ENCODE measurements around the gene SUGCT.

SUGCT gene

DNA sequence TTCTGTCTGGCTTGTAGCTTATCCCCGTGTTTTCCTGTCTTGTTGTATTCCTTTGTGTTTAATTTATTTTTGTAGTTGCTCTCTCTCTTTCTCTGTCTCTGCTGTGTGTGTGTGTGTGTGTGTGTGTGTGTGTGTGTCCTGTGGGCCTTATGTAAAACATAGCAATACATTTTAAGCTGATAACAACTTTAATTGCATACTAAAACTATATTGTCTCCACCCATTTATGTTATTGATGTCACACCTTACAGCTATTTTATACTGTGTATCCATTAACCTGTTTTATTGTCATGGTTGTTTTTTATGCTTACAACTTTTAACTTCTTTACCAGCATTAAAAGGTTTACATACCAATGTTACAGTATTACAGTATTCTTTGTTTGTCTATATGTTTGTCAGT, 293.6 kb downstream of the SUGCT start:
- TF ChIP-seq, protein P1, sequence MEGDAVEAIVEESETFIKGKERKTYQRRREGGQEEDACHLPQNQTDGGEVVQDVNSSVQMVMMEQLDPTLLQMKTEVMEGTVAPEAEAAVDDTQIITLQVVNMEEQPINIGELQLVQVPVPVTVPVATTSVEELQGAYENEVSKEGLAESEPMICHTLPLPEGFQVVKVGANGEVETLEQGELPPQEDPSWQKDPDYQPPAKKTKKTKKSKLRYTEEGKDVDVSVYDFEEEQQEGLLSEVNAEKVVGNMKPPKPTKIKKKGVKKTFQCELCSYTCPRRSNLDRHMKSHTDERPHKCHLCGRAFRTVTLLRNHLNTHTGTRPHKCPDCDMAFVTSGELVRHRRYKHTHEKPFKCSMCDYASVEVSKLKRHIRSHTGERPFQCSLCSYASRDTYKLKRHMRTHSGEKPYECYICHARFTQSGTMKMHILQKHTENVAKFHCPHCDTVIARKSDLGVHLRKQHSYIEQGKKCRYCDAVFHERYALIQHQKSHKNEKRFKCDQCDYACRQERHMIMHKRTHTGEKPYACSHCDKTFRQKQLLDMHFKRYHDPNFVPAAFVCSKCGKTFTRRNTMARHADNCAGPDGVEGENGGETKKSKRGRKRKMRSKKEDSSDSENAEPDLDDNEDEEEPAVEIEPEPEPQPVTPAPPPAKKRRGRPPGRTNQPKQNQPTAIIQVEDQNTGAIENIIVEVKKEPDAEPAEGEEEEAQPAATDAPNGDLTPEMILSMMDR (IDR thresholded peaks at IDR 0.05; ENCODE audit: insufficient read depth, low read length), result no peak
- TF ChIP-seq GABPA (IDR thresholded peaks at IDR 0.05; ENCODE audit: low read depth), result no peak
- TF ChIP-seq, protein P2, sequence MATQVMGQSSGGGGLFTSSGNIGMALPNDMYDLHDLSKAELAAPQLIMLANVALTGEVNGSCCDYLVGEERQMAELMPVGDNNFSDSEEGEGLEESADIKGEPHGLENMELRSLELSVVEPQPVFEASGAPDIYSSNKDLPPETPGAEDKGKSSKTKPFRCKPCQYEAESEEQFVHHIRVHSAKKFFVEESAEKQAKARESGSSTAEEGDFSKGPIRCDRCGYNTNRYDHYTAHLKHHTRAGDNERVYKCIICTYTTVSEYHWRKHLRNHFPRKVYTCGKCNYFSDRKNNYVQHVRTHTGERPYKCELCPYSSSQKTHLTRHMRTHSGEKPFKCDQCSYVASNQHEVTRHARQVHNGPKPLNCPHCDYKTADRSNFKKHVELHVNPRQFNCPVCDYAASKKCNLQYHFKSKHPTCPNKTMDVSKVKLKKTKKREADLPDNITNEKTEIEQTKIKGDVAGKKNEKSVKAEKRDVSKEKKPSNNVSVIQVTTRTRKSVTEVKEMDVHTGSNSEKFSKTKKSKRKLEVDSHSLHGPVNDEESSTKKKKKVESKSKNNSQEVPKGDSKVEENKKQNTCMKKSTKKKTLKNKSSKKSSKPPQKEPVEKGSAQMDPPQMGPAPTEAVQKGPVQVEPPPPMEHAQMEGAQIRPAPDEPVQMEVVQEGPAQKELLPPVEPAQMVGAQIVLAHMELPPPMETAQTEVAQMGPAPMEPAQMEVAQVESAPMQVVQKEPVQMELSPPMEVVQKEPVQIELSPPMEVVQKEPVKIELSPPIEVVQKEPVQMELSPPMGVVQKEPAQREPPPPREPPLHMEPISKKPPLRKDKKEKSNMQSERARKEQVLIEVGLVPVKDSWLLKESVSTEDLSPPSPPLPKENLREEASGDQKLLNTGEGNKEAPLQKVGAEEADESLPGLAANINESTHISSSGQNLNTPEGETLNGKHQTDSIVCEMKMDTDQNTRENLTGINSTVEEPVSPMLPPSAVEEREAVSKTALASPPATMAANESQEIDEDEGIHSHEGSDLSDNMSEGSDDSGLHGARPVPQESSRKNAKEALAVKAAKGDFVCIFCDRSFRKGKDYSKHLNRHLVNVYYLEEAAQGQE (IDR thresholded peaks at IDR 0.05; ENCODE audit: insufficient replicate concordance, low read depth), result no peak
- TF ChIP-seq SPI1 (IDR thresholded peaks at IDR 0.05; ENCODE audit: borderline replicate concordance, low read depth), result no peak
- TF ChIP-seq POLR2AphosphoS5 (IDR thresholded peaks at IDR 0.05; ENCODE audit: low read depth), result no peak
- H3K27me3 ChIP-seq (ENCODE audit: insufficient read depth, poor library complexity, severe bottlenecking), result no peaks in the 10 kb centered on the region
- no peak for DNase-seq (ENCODE audit: low read depth in 1 of 2, low spot score in 1 of 2)
- H3K4me3 ChIP-seq (replicated peaks; ENCODE audit: insufficient read depth, low read length), result no peak overlapping the region
- no peak overlapping the region for H3K27ac ChIP-seq (replicated peaks)

DNA sequence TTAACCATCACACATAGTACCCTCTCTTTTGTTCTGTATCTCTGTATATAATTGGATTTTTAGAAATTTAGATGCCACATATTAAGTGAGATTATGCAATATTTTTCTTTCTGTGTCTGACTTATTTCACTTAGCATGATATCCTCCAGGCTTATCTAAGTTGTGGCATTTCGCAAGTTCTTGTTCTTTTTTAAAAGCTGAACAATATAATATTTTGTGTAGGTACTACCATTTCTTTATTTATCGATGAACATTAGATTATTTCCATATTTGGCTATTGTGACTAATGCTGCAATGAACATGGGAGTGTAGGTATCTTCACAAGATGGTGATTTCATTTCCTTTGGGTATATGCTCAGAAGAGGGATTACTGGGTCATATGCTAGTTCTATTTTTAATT, 295.0 kb downstream of the SUGCT start:
- TF ChIP-seq, protein P2 (IDR thresholded peaks at IDR 0.05; ENCODE audit: insufficient replicate concordance, low read depth), result no peak
- TF ChIP-seq SPI1 (IDR thresholded peaks at IDR 0.05; ENCODE audit: borderline replicate concordance, low read depth) (no peak), POLR2AphosphoS5 (IDR thresholded peaks at IDR 0.05; ENCODE audit: low read depth) (no peak), GABPA (IDR thresholded peaks at IDR 0.05; ENCODE audit: low read depth) (no peak)
- TF ChIP-seq, protein P1 (IDR thresholded peaks at IDR 0.05; ENCODE audit: insufficient read depth, low read length), result no peak
- no peak for DNase-seq (ENCODE audit: low read depth in 1 of 2, low spot score in 1 of 2)
- Histone ChIP-seq H3K4me3 (replicated peaks; ENCODE audit: insufficient read depth, low read length) (no peak overlapping the region), H3K27ac (replicated peaks) (no peak overlapping the region), H3K27me3 (ENCODE audit: insufficient read depth, poor library complexity, severe bottlenecking) (no peaks in the 10 kb centered on the region)

DNA sequence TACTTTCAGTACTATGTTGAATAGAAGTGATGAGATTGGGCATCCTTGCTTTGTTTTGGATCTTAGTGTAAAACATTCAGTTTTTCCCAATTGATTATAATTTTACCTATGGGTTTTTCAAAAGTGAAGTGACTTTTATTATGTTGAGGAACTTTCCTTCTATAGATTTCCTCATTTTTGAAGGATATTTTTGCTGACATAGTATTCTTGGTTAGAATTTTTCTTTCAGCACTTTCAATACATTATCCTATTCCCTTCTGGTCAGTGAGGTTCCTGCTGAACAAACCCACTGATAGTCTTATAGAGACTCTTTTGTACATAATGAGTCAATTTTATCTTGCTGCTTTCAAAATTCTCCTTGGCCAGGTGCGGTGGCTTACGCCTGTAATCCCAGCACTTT, 297.2 kb downstream of the SUGCT start:
- Histone ChIP-seq H3K27me3 (ENCODE audit: insufficient read depth, poor library complexity, severe bottlenecking) (no peaks in the 10 kb centered on the region), H3K27ac (replicated peaks) (no peak overlapping the region), H3K4me3 (replicated peaks; ENCODE audit: insufficient read depth, low read length) (no peak overlapping the region)
- no peak for DNase-seq (ENCODE audit: low read depth in 1 of 2, low spot score in 1 of 2)
- TF ChIP-seq, protein P2 (IDR thresholded peaks at IDR 0.05; ENCODE audit: insufficient replicate concordance, low read depth), result no peak
- no peak for TF ChIP-seq POLR2AphosphoS5 (IDR thresholded peaks at IDR 0.05; ENCODE audit: low read depth)
- TF ChIP-seq GABPA (IDR thresholded peaks at IDR 0.05; ENCODE audit: low read depth), result no peak
- TF ChIP-seq SPI1 (IDR thresholded peaks at IDR 0.05; ENCODE audit: borderline replicate concordance, low read depth), result no peak
- TF ChIP-seq, protein P1 (IDR thresholded peaks at IDR 0.05; ENCODE audit: insufficient read depth, low read length), result no peak
